A549 treated with dexamethasone at 1 μM for 4 hours (cell line): ENCODE results near the gene ASPG. TPM values are rescaled to one million over a fixed set of nuclear protein-coding genes. Genes with fewer than 3 reads are reported as not detected.

Source experiments
- total RNA-seq: library from RNA; stranded (reverse); fragments of 200-300 nt; extraction: Qiagen RNA extraction; gene quantifications from 5 replicates; pipeline ENCODE4 v1.2.3, GENCODE V29; 2022

Gene ASPG
- 0.03 to 0.12 TPM (median 0.05 TPM) in 4 of 5 replicates, not detected in the other for total RNA-seq

GRCh38 chr14:104085032-104085888 lies at the start of gene ASPG:
Gene ASPG (plus strand): TSS chr14:104085700. CDS start chr14:104085771, 71 bp downstream.

DNA sequence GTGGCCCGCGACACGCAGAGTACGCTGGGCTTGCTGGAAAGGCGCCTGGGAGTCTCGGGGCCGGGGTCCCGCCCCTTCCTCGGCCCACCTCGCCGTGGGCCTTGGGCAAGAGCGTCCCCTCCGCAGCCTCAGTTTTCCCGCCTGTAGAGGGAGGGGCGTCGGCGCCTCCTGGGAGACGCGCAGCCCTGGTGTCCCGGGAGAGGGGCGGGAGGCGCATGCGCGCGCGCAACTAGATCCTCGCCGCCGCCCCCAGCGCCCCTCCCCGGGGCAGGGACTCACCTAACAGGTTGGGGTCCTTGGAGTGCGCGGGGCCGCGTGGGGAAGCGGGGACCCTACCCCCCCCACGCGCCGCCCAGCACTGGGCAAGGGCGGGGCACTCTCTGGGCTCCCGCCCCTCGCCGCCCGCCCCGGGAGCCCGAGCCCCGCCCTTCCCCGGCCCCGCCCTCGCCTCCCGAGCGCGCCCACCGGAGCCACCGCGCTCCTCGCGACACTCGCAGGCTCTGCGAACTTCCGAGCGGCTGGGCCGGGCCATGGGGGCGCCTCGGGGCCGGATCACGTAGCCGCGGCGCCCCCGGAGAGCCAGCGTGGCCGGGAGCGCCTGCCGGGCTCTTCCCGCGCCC lies 52.7 kb downstream of the ASPG start, which contains the start of gene KIF26A:
Gene KIF26A, plus strand, starts transcription at position 490 of the 620 bp plus-strand sequence. CDS start 136 bp downstream, outside the sequence.

Other genes starting within 250 kb of the ASPG start
- gene PPP1R13B, start 238.1 kb upstream of the ASPG start, total RNA-seq = 5.2 to 7.4 TPM (median 6.0 TPM) in 5 replicates
- gene TDRD9, start 157.2 kb upstream of the ASPG start, total RNA-seq = 0.15 to 0.34 TPM (median 0.23 TPM) in 5 replicates
- not detected in 5 replicates for gene RD3L, start 143.2 kb upstream of the ASPG start, total RNA-seq
- gene KIF26A, start 52.9 kb downstream of the ASPG start, total RNA-seq = 1.9 to 4.4 TPM (median 3.9 TPM) in 5 replicates